Skeletal muscle tissue (tissue), 4 donors: ENCODE results near the gene GPR142. TPM values are rescaled to one million over a fixed set of nuclear protein-coding genes. Genes with fewer than 3 reads are reported as not detected.

Experiments used
- H3K27ac ChIP-seq: one replicate; pipeline ENCODE4 v1.7.0; 2013; ENCODE audit warnings: mild to moderate bottlenecking, low read depth, low read length, inconsistent platforms
- H3K27me3 ChIP-seq, 3 donors: one replicate each; pipeline ENCODE4 v1.7.0; 2013; ENCODE audit warnings: low read length in 3 of 3; ENCODE audit not compliant: control insufficient read depth in 3 of 3, insufficient read depth in 3 of 3
- H3K36me3 ChIP-seq, 3 donors: one replicate each; pipeline ENCODE4 v1.7.0; 2013; ENCODE audit warnings: low read length in 3 of 3; ENCODE audit not compliant: control insufficient read depth in 3 of 3, insufficient read depth in 3 of 3
- H3K4me1 ChIP-seq, 3 donors: one replicate each; pipeline ENCODE4 v1.7.0; 2013; ENCODE audit warnings: low read length in 3 of 3, mild to moderate bottlenecking in 3 of 3; ENCODE audit not compliant: control insufficient read depth in 3 of 3, insufficient read depth in 3 of 3
- H3K4me3 ChIP-seq, 3 donors: one replicate each; pipeline ENCODE4 v1.7.0; 2013; ENCODE audit warnings: low read length in 3 of 3
- H3K9ac ChIP-seq, 3 donors: one replicate each; pipeline ENCODE4 v1.7.0; 2013; ENCODE audit warnings: low read length in 3 of 3, mild to moderate bottlenecking in 3 of 3, moderate library complexity in 2 of 3, low read depth in 1 of 3
- H3K9me3 ChIP-seq, 3 donors: one replicate each; pipeline ENCODE4 v1.7.0; 2013; ENCODE audit warnings: low read length in 3 of 3; ENCODE audit not compliant: control insufficient read depth in 3 of 3
- total RNA-seq: library from RNA; depleted of rRNA; stranded (reverse); fragments of >200 nt; gene quantifications from one replicate; pipeline ENCODE4 v1.2.3, GENCODE V29; 2014
- donor health status: Osteomylitis.

The GPR142 gene
- total RNA-seq, 1 donor from 2014 or later: not detected

GRCh38 chr17:74390680-74391653 lies 23.7 kb downstream of the GPR142 start:
- no peak overlapping the region for H3K4me3 ChIP-seq
- no peaks in the 10 kb centered on the region for H3K27me3 ChIP-seq
- peaks cover 0 to 2% (median 0%) of the 10 kb centered on the region in 3 donors for H3K9me3 ChIP-seq
- H3K4me1 ChIP-seq: peaks cover 67 to 77% (median 71%) of the 10 kb centered on the region in 3 donors
- no peaks in the 10 kb centered on the region for H3K36me3 ChIP-seq
- H3K9ac ChIP-seq: no peak overlapping the region
- no peak overlapping the region for H3K27ac ChIP-seq

GRCh38 chr17:74391771-74392170 lies 24.5 kb downstream of the GPR142 start:
- peaks cover 61 to 76% (median 70%) of the 10 kb centered on the region in 3 donors for H3K4me1 ChIP-seq
- H3K27ac ChIP-seq: no peak overlapping the region
- H3K9ac ChIP-seq: no peak overlapping the region
- H3K27me3 ChIP-seq: no peaks in the 10 kb centered on the region
- H3K36me3 ChIP-seq: no peaks in the 10 kb centered on the region
- H3K9me3 ChIP-seq: peaks cover 0 to 2% (median 0%) of the 10 kb centered on the region in 3 donors
- no peak overlapping the region for H3K4me3 ChIP-seq

GRCh38 chr17:74392848-74393247 lies 25.5 kb downstream of the GPR142 start:
- H3K27ac ChIP-seq: peak overlapping the region; percentile 76
- H3K4me1 ChIP-seq: peaks cover 50 to 68% (median 59%) of the 10 kb centered on the region in 3 donors
- peaks cover 0 to 2% (median 0%) of the 10 kb centered on the region in 3 donors for H3K9me3 ChIP-seq
- no peak overlapping the region for H3K9ac ChIP-seq
- no peaks in the 10 kb centered on the region for H3K27me3 ChIP-seq
- H3K36me3 ChIP-seq: no peaks in the 10 kb centered on the region
- no peak overlapping the region for H3K4me3 ChIP-seq

- H3K4me1 ChIP-seq: peaks cover 47 to 64% (median 53%) of the 10 kb centered on the region in 3 donors
- H3K4me3 ChIP-seq: no peak overlapping the region
- H3K9ac ChIP-seq: peak overlapping the region in 1 of 3 donors; percentile 77
- H3K9me3 ChIP-seq: peaks cover 0 to 2% (median 0%) of the 10 kb centered on the region in 3 donors
- H3K36me3 ChIP-seq: no peaks in the 10 kb centered on the region
- H3K27ac ChIP-seq: peak overlapping the region; percentile 76
- no peaks in the 10 kb centered on the region for H3K27me3 ChIP-seq
Measured at GRCh38 chr17:74393346-74393942, 26.1 kb downstream of the GPR142 start.

GRCh38 chr17:74394275-74394950 lies 27.1 kb downstream of the GPR142 start:
- H3K27ac ChIP-seq: peak overlapping the region; percentile 76
- H3K9ac ChIP-seq: peak overlapping the region; percentile 39 to 77 (median 65)
- H3K27me3 ChIP-seq: no peaks in the 10 kb centered on the region
- peaks cover 0 to 2% (median 0%) of the 10 kb centered on the region in 3 donors for H3K9me3 ChIP-seq
- peak overlapping the region; percentile 30 to 45 (median 37) for H3K4me3 ChIP-seq
- no peaks in the 10 kb centered on the region for H3K36me3 ChIP-seq
- peaks cover 37 to 54% (median 43%) of the 10 kb centered on the region in 3 donors for H3K4me1 ChIP-seq

- no peaks in the 10 kb centered on the region for H3K27me3 ChIP-seq
- H3K9ac ChIP-seq: peak overlapping the region; percentile 39 to 77 (median 65)
- peaks cover 35 to 51% (median 40%) of the 10 kb centered on the region in 3 donors for H3K4me1 ChIP-seq
- H3K27ac ChIP-seq: peak overlapping the region; percentile 76
- H3K9me3 ChIP-seq: peaks cover 0 to 2% (median 0%) of the 10 kb centered on the region in 3 donors
- peak overlapping the region; percentile 24 to 45 (median 34) for H3K4me3 ChIP-seq
- H3K36me3 ChIP-seq: no peaks in the 10 kb centered on the region
Measured at GRCh38 chr17:74394977-74395376, 27.7 kb downstream of the GPR142 start.

- peaks cover 35 to 48% (median 40%) of the 10 kb centered on the region in 3 donors for H3K4me1 ChIP-seq
- no peak overlapping the region for H3K9ac ChIP-seq
- H3K4me3 ChIP-seq: no peak overlapping the region
- H3K9me3 ChIP-seq: peaks cover 0 to 2% (median 0%) of the 10 kb centered on the region in 3 donors
- H3K27me3 ChIP-seq: no peaks in the 10 kb centered on the region
- peak overlapping the region; percentile 76 for H3K27ac ChIP-seq
- H3K36me3 ChIP-seq: no peaks in the 10 kb centered on the region
Measured at GRCh38 chr17:74396567-74396966, 29.3 kb downstream of the GPR142 start.

DNA sequence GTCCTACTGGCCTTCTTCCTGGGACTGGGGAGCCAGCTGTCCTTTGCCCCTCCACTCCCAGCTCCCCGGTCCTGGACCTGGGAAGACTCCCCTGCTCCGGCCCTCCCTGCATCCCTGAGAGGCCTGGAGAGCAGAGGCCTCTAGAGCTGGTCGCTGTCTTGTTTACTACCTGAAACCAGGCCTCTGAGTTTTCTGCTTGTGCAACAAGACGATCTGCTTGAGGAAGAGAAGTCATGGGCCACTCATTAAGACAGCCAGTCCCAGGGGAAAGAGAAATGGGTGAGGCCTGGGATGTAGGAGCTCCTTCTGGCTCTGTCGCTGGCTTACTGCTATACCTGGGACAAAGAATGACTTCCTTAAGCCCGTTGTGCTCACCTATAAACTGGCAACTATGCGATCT lies 34.7 kb downstream of the GPR142 start:
- Histone ChIP-seq H3K9me3 (no peaks in the 10 kb centered on the region), H3K36me3 (no peaks in the 10 kb centered on the region), H3K4me3 (no peak overlapping the region), H3K27ac (no peak overlapping the region), H3K9ac (no peak overlapping the region), H3K27me3 (peaks cover 0 to 3% (median 0%) of the 10 kb centered on the region in 3 donors), H3K4me1 (peaks cover 9 to 15% (median 9%) of the 10 kb centered on the region in 3 donors)

DNA sequence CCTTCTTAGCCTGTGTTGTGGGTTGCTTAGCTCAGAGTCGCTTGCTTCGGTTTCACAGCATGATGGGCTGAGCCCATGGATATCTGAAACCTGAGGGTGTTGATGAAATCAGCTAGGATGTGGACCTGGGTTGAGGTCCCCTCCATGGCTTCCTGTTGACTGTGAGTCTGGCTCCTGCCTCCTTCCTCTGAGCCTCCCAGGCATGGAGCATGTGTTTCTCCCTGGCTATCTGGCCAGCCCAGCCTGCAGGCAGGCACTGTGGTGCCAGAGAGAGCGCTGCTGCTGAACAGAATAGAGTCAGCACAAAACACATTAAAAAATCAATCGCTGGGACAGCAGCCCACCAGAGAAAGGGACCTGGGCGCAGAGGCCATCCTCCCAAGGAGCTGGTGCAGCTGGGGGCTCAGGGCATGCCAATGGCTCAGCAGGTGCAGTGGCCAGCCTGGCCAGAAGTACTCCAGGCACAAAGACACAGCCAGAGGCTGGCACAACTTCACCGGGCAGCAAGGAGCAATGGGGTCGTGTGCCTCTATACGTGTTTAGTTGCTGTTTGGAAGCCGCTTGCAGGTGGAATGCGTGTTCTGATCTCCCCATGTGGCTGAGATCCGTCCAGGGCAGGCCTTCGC lies 36.3 kb downstream of the GPR142 start:
- H3K27ac ChIP-seq: no peak overlapping the region
- H3K4me3 ChIP-seq: peak overlapping the region in 1 of 3 donors; percentile 29

More for the DNA sequence above, 36.3 kb downstream of the GPR142 start:
- Histone ChIP-seq H3K9ac (peak overlapping the region in 1 of 3 donors; percentile 25), H3K27me3 (peaks cover 0 to 3% (median 0%) of the 10 kb centered on the region in 3 donors), H3K9me3 (no peaks in the 10 kb centered on the region), H3K4me1 (peaks cover 9 to 12% (median 10%) of the 10 kb centered on the region in 3 donors), H3K36me3 (no peaks in the 10 kb centered on the region)
